CMK (cell line): ENCODE measurements around the gene IRF5.

Experiments
- DNase-seq: peaks from one replicate; pipeline ENCODE4 v3.0.0-alpha.2; 2010; ENCODE audit warnings: low read depth

IRF5 gene

DNA sequence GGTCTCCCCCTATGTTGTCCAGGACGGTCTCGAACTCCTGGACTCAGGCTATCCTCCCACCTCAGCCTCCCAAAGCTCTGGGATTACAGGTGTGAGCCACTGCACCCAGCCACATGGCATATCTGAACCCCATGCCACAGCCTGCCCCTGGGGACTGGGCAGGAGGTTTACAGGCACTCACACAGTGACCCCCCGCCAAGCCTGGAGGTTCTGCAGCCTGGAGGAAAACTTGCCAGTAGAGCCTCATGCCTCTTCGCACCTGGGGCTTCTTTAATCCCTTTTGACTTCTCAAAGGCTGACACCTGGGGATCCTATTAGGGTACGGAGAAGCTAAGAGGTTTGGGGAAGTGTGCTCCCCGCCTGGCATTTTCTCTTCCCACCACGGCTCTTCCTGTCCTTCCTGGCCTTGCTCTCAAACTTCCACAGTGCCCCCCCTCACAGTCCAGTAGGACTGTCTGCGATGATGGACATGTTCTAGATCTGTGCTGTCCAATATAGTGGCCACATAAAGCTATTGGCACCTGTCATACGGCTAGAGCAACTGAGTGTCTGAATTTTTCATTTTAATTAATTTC lies 15.8 kb upstream of the IRF5 start:
- DNase-seq, result no peak

DNA sequence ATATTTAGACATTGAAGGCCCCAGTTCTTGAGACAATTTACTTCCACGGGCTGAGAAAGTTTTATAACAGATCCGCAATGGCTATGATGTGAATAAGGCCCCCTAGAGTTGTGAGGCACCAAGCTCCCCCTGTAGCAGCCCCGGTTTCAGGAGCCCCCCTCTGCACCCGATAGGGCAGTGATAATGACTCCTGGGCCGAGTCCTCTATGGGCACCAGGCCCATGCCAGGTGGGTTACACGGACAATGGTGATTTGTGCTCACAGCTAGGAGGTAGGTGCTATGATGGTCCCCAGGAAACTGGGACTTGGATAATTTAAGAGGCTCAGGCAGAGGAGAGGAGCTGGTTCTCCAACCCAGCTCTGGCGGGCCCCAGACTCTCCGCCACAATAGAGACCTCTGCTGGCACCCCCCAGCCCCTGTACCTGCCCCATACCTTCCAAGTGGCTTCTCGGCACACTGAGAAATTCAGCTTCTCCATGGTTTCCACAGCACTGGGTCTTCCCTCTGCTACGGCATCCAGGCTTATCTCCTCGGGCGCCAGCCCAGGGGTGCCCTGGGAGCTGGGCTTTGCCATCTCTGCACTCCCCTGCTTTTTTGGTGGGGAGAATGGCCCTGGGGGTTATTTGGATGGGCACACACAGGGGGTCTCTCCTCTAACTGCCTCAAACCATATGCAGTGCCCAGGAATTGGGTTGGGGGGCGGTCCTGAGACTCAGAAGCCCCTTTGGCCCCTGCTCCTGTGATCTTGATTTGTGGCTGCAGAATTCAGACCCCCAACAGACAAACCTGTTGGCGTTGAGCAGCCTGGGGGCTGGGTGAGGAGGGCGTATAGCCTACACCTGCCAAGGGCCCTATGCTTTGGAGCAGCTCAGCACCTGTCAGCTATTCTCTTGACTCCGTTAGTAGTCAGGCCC lies 15.0 kb upstream of the IRF5 start:
- no peak for DNase-seq

DNA sequence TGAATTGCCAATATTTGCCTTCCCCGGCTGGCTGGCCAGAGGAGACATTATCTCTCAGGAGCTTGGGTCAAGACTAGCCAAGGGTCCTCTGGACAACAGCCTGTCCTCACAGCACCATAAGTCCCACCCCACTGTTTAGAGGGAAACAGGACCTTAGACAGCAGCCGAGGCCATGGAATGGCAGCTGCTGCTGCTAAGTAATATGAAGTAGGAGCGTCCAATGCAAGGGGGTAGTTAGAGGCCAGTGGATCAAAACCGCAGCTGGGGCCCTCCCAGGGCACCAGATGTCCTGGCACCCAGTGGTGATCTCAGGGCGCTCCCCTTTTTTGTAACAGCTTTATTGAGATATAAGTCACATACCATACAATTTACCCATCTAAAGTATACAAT lies 14.3 kb upstream of the IRF5 start:
- DNase-seq, result no peak

DNA sequence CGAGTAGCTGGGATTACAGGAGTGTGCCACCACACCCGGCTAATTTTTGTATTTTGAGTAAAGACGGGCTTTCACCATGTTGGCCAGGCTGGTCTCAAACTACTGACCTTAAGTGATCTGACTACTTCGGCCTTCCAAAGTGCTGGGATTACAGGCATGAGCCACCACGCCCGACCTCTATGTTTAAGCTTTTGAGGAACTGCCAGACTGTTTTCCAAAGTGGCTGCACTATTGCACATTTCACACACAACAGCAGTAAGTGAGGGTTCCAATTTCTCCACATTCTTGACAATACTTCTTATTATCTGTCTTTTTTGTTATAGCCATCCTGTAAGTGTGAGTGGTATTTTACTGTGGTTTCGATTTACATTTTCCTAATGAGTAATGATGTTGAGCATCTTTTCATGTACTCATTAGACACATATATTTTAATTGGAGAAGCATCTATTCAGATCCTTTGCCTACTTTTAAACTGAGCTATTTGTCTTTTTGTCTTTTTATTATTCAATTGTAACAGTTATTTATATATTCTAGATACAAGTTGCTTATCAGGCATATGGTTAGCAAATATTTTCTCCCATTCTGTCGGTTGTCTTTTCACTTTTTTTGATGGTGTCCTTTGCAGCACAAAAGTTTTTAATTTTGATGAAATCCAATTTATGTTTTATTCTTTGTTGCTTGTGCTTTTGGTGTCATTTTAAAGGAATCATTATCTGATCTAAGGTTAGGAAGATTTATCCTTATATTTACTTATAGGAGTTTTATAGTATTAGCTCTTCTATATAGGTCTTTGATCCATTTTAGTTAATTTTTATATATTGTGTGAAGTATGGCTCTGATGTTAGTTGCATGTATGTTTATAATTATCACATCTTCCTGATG lies 12.8 kb upstream of the IRF5 start:
- no peak for DNase-seq

DNA sequence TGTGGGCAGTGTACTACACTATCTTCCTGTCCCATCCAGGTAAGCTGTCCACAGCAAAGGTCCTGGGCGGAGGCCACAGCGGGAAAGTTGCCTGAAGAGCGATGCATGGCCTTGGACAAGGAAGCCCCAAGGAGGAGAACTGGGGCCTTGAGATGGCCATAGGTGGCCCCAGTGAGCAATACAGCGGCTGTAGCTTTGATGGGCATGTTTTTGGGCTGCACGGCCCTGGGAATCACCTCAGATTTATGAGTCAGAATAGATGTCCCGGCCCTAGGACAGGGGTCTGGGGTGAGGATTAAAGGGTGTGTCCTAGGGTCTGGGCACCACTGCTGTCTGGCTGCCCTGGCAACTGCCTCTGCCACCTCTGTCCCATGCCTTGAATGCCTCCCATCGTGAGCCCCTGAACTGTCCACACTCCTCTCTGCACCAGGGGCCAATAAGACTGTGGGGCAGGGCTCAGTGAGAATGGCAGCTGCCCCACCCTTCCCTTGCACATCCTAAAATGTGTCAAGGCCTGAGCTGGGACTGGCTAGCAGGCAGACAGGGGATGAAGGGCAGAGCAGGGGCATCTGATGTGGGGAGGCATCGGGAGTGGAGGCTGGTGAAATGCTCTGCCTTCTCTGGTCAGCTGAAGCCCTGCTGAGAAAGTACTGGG lies 9.4 kb upstream of the IRF5 start:
- DNase-seq, result no peak

DNA sequence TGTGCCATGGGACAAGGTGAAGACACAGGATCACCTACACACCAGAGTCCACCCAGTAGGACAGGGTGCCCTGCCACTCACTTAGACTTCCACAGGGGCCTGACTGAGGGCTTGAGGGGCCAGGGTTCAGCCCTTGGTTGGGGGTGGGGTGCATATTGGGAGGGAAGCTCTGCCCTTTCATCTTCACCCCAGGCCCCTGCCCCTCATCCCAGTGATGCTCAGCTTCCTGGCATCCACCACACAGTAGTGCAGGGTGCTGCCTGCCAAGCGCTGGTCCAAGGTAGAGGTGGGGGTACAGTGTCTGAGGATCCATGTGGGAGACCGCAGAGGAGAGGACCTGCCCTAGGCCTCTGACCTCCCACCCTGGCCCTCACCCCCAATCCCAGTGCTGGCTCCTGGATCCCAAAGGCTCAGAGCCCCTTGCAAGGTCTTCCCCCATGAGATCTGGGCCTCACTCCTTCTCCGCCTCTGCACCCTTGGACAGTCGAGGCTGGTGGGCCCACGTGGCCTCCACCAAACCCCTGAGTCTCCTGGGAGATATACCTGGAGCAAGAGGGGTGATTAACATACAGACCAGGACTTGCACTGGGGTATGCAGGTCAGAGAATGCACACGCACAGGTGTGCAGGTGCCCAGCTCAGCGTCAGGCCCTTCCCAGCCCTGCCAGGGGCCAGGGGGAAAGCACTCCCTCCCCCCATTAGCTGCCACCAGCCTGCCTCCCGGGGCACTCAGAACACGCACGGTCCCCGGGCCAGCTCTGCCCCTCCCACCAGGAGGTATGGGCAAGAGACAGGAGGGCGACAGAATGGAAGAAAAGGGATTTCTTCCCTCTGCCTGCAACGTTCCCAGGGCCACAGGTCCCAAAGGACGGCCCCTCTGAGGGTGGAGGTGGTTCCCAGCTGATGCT lies 8.6 kb upstream of the IRF5 start:
- no peak for DNase-seq

DNA sequence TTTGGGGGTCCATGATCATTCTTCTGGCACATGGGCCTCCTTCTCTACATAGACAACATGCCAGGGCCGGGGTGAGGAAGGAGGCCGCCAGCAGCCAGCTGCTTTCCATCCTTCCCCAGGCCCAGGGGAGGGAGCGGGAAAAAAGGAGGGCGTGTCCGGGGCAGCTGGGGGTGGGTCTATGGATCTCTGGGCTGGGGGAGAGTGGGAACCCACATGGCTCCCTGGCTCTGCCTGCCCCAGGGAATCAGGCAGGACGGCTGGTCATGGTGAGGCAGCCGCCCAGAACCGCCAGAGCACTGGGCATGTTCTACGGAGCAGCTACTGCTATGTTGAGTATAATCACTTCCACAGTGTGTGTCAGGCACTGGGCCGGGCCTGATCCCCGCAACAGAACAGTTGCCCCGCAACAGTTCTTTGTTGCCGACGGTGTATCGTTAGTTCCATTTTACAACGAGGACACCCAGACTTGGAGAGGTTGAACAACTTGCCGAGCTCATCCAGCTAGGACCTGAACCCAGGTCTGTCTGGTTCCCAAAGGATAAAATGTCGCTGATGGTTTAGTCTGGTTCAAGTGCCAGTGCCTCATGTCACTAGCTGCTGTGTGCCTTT lies 6.4 kb upstream of the IRF5 start:
- no peak for DNase-seq

DNA sequence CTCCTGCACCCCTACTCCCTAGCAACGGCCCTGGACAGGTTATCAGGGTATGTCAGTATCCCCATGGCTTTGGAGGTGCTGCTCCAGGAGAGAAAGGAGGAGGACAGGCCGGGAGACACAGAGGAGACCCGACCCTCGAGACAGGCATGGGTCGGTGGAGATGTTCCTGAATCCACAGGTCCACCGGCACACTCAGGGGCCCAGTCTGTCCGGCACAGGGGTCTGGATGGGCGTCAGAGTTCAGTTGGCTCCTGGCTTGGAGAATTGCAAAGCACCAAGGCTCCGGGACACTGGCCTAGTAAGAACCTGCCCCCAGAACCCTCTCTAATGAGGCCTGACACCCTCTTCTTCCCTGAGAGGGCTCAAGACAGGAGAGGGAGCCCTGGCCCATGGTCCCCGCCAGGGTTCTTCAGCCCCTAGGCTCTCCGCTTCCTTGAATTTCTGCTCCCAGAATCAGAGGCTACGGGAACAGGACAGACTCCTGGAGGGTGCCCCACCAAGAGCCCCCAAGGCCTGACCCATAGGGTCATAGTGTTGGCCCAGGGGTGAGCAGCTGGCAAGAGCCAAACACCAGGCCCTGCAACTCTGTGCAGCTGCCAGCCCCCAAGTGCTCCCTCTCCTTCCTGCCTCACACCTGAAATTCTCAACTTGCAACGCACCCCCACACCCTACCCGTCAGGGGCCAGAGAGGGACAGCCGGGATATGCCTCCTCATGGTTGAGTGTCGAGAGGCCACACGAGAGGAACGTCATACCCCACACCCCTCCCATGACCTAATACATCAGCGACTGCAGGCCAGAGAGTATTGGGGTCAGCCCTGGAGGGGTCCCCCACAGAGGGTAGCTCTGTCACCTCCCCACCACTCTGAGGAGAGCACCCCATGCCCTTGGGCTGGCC lies 5.5 kb upstream of the IRF5 start:
- DNase-seq, result no peak

DNA sequence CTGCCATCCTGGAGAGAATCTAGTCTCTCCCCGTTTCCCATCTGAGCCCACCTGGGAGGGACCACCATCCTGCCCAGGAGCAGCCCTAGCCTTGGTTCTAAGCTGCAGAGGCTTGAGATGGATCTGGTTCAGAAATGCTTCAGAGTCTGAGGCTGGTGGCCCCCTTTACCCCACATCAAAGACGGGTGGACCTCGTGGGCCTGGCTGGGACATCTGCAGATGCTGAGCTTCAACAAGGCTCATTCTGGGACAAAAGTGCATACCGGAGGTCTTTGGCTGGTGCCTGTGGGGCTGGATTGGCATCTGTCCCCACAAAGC lies 4.9 kb upstream of the IRF5 start:
- DNase-seq, result no peak

DNA sequence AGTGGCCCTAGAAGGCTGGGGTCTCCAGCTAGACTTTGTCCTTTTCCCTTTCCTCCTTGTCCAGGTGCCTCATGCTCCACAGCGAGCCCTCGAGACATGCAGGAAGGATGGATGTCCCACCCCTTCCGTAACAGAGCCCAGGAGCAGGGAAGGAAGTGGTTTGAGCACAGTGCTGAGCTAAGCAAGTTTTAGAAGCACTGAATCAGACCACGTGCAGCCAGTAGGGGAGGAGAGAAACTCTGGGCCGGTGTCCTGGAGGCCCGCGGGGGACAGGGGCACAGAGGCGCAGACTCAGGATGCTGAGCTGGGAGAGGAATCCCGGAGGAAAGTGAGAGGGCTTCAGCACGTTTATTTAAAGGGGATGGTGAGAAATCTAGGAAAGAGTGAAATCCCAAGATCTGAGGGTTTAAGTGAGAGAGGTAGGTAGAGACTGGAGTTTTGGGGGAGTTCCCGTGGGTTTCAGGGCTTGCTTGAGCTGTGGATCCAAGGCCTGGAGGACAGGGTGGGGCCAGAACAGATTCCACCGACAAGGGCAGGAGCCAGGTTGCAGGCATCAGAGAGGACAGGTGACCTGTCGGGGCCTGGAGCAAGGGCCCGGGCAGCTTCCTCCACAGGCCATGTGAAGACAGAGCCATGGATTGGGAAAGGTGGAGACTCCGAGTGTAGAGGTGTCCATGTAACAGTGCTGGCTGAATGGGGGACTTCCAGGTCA lies 4.4 kb upstream of the IRF5 start:
- peak; percentile 37 for DNase-seq

DNA sequence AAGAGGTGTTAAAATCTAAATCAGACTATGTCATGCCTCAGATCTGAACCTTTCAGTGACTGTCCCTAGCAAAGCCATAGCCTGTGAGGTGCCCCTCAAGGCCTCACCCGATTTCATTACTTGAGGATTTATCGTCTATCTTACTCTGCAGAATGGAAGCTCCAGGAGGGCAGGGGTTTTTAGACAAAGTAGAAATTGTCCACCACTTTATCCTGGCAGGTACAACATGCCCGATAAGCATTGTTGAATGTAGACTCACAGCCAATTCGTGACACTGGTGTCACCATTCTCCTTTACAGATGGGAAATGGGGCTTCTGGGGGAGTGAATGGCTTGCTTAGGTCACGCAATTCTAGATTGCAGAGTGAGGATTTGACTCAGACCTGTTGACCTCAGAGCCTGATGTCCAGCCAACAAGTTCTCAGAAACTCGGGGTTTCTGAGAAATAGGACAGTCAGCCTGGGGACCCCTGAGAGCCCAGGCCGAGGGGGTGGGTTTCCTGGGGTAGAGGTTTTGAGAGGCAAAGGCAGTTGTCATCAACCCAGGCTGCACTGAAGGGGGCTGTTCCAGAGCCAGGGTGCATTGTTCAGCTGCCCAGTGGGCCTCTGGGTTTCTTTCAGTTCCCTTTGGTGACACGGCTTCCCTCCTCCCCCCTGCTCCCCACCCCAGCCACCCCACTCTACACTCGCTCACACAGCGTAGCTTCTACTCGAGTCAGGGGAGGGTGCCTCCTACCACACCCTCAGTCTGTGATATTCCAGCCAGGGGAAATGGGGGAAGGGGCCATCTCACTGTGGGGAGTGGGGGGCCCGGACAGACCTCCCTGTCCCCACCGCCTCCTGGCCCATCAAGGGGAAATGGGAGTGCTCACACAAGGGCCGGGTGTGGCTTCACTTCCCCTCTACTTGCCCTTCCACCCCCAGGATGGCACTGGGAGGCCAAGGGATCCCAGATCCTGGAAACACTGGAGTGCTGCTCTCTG lies 3.1 kb upstream of the IRF5 start:
- no peak for DNase-seq

DNA sequence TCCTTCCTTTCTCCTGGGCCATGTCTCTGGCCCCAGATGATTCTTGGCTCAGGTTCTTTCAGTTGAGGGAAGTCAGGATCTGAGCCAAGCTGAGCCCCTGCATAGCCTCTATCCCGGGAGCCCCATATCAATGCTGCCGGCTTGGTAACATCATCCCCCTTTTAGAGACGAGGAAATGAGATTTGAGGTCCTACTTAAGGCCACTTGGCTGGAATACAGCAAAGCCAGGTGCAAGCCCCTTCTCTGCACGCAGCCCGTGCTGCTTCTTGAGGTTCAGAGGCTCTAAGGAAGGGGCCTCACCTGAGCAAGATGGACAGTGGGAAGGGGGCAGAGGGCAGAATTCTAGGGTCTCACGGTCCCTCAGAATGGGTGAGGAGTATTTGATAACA lies 2.4 kb upstream of the IRF5 start:
- DNase-seq, result no peak

DNA sequence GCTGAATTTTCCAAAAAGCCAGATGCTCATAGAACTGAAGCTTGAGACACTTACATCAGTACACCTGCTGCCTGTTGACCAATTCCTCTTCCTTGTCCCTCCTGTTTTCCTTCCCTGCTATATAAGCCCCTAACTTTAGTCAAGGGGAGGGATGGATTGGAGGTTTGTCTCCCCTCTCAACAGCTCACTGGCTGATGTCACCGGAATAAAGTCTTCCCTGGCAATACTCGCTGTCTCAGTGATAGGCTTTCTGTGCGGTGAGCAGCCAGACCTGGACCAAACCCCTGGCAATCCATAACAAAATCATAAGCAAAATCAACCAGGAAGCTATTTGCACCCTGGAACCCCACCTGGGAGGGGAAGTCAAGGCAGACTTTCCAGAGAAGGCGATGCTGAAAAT lies 929 bp upstream of the IRF5 start:
- DNase-seq, result no peak

DNA sequence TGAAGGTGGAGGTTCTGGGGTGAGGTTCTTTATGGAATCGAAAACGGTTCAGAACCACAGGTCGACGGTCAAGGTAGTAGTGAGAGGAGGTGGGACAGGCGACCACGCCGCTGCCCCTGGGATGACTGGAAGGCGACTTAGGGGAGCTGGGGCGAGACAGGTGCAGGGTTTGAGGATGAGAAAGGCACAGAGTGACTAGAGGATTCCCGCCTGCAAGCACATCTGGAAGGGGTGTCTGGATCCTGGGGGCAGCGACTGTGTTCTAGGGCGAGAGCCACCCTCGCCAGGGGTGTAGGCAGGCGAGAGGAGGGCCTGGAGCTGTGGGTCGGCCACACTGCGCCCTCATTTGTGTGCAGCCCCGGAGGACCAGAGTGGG lies 468 bp upstream of the IRF5 start:
- DNase-seq, result no peak

DNA sequence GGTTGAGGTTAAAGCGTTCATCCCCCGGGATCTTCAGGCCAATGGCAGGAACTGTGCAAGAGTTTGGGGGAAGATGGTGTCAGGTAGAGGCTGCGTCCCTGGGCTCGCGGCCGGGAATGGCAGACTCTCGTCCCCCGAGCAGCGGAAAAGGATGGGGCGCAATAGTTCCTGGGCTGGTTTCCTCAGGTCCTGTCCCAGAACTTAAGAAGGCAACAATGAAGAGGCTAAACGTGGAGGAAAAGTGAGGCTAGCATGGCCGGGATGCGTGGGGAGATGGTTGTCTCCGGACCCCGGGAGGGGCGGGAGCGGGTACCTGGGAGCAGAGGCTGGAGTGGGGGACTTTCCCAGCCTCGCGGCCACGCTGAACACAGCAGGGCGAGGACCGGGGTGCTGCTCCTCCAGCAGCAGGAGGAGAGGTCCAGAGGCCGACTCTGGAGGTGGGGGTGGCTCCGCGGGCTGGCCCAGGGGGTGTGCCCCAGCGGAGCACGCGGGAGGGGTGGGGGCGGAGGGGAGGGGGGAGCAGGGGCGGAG lies 882 bp downstream of the IRF5 start:
- no peak for DNase-seq

DNA sequence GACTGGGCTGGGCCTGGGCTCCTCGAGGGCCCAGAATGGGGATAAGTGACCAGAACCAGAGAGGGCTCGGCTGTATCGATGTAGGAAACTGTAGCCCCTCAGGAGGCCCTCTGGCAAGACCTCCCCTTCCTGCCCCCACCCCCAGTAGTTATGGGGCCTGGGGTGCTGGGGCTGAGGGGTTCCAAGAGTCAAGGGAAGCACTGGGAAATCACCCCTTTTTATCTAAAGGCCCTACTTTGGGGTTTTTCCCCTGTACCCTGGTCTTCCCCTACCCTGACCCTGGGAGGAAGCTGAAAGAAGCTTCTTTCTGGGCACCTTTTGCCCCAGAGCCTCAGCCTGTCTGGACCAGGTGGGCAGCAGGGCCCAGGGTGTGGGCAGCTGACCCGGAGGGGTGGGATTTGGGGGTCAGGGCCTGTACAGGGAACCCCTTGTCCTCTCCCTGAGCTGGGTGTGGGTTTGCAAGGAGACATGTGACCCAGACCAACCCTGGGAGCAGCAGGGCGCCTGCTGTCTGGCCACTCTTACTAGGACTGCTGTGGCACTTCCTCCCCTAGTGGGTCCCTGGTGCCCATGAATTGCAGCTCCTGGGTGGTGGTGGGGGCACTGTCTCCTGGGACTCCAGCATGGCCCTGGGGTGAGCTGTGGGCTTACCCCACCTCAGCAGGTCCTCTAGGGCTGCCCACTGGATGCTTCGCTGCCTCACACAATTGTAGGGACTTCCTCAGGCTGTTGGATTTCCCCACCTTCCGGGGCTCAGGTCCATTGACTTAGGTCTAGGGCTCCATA lies 1.5 kb downstream of the IRF5 start:
- DNase-seq, result no peak

DNA sequence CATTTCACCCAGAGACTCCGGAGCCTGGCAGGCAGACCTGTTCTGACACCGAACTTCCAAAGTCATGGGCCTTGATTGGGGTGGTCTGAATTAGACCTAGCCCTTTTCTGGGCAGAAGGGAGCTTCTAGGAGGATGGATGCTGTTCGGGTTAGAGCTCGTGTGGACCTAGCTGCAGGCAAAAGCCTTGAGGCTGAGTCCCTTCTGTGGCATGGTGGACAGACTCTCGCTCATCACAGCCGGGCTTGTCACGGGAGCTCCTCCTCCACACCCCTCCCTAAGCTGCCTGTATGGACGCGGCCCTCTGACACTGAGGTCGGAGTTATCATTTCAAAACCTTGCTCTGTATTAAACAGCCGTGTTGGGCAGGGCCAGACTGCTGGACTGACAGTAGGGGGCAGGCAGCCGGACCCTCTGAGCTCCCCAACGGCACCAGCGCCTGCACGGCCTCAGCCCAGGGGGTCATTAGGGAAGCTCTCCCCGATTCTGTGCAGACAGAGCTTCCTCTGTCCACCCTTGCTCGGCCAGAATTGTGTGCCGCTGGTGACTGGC lies 2.2 kb downstream of the IRF5 start:
- DNase-seq, result no peak
